Pons (tissue), 1 donor: ENCODE results near the gene GPRC5C.

Experiments
- DNase-seq: peaks from one replicate; pipeline ENCODE4 v3.0.0-alpha.2; 2016; ENCODE audit warnings: low spot score

The GPRC5C gene, protein sequence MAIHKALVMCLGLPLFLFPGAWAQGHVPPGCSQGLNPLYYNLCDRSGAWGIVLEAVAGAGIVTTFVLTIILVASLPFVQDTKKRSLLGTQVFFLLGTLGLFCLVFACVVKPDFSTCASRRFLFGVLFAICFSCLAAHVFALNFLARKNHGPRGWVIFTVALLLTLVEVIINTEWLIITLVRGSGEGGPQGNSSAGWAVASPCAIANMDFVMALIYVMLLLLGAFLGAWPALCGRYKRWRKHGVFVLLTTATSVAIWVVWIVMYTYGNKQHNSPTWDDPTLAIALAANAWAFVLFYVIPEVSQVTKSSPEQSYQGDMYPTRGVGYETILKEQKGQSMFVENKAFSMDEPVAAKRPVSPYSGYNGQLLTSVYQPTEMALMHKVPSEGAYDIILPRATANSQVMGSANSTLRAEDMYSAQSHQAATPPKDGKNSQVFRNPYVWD

DNA sequence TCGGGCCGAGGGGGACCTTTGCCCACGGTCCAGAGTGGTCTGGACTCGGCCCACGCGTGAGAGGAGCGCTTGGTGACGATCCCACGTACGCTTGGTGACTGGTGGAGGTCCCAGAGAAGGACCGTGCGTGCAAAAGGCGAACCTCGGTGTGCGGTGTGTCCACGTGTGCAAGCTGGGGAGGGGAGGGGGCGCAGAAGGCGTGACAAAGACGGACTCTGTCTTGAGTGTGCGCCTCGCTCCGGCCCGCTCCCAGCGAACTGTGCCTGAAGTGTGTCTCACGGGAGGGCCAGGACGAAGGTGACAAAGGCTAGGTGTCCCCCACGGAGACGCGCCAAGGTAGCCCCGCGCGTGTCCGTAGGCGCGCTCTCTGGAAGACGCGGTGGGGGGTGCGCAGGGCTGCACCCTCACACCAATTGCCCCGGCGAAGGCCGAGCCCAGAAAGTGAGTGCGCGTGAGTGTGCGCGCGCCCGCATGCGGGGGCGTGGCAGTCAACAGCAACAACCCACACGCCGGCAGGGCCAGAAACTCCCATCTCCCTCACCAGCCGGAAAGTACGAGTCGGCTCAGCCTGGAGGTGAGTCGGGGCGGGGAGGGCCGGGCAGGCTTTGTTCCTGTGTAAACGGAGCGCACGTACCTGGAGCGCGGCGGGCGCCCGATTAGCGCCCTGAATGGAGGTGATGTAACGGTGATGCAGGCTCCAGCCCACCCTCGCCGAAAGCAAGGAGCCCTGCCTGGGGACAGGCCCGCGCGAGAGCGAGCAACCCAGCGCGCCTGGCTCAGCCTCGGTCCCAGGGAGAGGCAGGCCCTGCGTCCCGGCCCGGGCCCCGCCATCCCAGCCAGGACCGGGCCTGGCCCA, at the start of gene GPRC5C:
TSS of gene GPRC5C (plus strand) at position 521 of the 856 bp plus-strand sequence. CDS start 7,689 bp downstream, outside the sequence.
- DNase-seq, result no peak

DNA sequence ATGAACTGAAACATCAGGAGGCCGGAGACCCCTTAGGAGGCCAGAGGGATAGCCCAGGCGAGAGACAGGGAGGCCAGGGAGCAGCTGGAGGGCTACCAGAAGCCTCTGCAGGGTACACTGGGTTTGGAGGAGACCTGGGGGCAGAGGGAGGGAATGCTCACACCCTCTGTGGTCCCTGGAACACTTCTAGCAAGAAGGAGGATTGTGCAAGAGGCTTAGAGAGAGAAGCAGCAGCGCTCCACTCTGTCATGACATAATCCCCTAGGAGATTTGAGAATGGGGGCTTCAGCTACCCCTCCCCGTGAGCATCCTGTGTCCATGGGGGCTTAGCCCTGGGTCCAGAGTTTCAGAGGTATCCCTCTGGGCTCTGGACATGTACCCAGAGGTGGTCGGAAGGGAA, 48.7 kb upstream of the GPRC5C start:
- DNase-seq, result no peak

DNA sequence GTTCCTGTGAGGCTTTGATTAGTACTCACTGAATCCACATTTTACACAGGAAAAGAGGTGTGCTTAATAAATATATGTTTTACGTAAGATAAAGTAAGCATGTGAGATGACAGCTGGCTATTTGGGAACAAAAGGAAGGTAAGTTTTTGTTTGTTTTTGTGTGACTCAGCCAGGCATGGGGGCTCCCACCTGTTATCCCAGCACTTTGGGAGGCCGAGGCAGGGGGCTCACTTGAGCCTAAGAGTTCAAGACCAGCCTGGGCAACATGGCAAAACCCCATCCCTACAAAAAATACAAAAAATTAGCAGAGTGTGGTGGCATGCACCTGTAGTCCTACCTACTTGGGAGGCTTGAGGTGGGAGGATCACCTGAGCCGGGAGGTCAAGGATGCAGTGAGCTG, 46.7 kb upstream of the GPRC5C start:
- no peak for DNase-seq

DNA sequence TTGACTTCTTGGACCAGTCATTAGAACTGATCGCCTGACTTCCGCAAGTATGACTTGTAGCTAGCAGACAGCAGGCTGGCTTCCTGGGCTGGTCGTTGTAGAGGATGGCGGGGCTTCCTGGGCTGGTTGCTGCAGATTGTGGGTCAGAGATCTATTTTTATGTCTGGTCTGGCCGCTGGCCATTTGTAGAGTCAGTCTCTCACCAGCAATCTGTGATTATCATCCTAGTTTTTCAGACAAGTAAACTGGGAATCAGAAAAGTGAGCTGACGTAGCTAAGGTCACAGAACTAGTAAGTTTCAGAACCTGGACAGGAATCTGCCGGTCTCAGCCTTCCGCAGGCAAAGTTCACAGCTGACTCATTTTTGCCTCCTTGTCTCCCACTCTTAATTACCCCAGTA, 45.5 kb upstream of the GPRC5C start:
- DNase-seq, result no peak

DNA sequence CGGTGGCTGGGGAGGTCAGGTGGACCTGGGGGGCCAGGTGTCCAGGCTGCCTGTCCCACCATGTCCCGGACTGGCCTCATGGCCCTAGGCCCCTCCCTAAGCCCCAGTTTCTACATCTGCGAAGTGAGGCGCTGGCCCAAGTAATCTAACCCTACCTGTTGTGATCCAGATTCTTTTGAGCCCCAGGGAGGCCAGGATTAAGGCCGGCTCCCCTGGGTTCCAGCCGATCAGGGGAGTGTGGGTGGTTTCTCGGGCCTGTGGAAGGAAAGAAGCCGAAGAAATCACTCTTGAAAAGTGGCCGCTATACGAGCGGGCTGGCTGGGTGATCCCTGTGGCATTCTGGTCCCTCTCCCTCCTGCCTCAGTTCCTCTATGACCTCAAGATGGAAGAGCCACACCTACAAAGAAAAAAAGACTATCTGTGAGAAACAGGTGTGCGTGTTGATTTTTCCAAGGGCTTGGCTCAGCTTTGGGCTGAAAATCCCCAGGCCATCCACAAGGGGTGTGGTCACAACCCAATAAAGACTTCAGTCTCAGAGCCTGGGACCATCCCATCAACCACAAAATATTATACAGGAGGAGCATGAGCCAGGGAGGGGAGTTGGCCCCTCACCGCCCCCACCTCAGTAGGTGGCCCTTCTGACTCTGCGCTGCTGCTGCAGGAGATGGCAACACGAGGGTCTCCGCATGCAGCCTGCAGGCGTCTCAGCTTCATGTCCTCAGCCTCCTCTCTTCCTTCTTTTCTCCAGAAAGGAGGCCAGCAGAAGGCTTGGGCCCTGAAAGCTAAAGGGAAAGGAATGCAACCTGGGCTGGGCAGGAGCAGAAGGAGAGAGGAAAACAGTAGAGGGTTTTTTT, 44.3 kb upstream of the GPRC5C start:
- no peak for DNase-seq

DNA sequence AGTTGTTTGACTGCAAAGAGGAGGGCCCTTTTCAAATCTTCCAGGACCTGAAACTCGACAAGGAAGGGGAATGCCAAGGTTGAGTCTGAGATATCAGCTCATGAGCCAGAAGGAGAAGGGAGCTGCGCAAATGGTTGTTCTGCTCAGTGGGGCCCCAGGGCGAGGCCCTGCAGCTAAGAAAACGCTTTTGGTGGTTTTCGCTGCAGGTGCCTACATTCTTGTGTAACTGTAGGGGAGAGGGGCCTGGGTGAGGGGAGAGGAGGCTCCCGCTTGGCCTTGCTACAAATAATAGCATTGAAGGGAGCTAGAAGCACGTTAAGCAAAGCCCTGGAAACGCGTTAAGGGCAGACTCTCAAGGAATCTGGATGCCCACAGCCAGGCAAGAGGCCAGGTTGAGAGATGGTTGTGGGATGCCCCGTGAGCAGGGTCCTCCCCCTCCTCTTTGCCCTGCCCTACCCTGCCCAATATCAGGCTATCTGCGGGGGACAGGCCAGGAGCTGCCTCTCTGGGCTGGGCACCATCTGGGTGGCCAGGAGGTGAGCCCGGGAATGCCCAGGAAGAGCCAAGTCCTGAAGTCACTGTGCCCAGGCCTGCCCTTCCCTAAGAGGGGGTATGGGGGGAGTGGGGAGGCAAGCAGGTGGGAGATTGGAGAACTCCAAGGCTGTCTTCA, 42.7 kb upstream of the GPRC5C start:
- DNase-seq, result no peak

DNA sequence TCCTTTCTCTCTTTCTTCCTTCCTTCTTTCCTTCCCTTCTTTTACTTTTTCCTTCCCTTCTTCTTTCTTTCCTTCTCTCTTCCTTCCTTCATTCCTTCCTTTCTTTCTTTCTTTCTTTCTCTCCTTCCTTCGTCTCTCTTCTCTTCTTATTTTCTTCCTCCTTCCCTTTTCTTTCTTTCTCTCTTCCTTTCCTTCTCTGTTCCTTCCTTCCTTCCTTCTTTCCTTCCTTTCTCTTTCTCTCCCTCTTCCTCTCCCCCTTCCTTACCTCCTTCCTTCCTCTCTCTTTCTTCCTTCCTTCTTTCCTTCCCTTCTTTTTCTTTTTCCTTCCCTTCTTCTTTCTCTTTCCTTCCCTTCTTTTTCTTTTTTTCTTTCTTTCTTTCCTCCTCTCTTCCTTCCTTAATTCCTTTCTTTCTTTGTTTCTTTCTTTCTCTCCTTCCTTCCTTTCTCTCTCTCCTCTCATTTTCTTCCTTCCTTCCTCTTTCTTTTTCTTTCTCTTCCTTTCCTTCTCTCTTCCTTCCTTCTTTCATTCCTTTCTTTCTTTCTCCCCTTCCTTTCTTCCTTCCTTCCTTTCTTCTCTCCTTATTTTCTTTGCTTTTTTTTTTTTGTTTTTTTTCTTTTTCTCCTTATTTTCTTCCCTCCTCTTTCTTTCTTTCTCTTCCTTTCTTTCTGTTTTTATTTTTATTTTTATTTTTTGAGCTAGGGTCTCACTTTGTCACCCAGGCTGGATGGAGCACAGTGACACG, 41.8 kb upstream of the GPRC5C start:
- DNase-seq, result no peak

DNA sequence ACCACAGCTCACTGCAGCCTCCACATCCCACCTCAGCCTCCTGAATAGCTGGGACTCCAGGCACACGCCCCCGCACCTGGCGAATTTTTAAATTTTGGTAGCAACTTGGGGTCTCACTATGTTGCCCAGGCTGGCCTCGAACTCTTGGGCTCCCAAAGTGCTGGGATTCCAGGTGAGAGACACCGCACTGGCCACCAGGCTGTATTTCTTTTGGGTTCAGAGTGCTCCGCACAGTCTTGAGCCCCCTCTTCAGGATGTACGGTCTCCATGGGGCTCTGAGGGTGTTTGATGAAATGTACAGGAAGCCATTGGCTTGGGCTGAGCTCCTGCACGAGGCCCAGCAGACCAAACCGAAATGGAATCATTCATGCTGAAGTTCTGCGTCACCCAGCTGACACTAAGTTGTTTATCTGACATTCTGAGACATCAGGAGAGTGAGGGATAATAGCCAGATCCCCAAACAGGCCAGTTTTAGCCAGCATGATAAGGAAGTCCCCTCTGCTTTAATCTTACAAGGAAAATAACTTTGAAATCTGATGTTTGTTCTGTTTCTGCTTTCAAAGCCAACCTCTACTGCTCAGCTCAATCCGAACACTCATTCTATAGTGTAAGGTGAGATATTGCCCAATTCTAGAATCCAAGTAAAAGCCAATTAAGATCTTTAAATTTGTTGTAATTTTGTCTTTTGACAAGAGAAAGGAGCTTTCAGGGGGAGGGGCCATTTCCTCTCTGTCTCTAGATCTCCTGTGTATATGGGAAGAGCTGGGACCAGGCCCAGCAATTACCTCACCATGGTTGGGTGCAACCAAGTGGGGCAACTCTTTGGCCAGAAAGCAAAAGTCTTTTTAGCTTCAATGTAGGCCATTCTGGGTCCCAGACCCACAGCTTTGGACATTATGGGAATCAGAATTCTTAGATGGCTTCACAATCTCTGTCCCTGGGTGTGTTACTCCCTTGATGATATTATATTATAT, 40.9 kb upstream of the GPRC5C start:
- no peak for DNase-seq

DNA sequence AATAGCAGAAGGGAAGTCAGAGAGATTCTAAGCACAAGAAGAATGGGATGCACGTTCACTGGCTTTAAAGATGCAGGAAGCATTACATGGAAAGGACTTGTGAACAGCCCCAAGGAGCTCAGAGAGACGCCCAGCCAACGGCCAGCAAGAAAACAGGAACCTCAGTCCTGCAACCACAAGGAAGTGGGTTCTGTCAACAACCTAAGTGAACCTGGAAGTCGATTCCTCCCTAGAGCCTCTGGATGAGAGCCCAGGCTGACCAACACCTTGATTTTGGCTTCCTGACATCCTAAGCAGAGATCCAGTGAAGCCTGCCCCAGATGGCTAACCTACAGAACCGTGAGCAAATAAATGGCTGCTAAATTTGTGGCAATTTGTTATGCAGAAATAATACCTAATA, 40.1 kb upstream of the GPRC5C start:
- DNase-seq, result no peak

DNA sequence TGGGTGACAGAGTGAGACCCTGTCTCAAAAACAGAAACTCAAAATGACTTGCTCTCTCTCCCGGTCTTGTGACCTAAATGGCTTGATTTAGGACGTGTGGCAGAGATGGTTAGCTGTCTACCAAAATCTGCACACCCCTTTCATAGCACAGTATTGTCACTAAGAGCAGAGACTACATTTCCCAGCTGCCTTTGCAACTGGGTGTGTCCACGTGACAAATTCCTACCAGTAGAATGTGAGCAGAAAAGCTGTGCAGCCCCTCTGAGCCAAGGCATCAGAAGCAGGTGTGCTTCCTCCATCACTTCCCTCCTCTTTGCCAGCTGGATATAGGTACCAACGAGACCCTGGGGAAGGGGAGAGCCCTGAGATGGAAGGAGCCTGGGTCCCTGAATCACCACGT, 39.0 kb upstream of the GPRC5C start:
- DNase-seq, result no peak

DNA sequence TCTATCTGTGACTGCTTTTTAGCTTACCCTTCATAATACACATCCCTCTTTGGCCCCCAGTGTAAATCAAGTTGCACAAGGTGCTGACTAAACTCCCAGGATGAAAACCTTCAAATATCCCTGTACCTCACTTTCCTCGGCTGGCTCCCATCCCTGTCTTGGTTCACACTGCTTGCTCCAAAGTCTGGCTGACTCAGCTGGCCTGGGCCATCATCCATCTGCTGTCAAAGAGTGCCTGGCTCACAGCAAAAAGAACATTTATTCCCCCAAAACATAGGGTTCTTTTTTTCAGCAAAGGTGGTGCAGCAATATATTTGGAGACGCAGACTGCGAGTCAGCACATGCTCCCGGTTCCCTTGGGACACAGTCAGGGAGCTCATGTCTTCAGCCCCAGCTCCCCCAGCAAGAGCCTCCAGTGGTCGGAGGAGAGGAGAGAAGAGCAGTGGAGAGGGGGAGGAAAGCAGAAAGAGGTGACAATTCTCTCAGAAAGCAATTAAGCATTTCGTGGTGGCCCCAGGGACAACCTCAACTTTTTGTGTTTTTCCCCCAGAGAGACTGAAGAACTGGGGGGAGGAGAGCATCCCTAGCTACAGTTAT, 38.4 kb upstream of the GPRC5C start:
- DNase-seq, result peak; percentile 40

DNA sequence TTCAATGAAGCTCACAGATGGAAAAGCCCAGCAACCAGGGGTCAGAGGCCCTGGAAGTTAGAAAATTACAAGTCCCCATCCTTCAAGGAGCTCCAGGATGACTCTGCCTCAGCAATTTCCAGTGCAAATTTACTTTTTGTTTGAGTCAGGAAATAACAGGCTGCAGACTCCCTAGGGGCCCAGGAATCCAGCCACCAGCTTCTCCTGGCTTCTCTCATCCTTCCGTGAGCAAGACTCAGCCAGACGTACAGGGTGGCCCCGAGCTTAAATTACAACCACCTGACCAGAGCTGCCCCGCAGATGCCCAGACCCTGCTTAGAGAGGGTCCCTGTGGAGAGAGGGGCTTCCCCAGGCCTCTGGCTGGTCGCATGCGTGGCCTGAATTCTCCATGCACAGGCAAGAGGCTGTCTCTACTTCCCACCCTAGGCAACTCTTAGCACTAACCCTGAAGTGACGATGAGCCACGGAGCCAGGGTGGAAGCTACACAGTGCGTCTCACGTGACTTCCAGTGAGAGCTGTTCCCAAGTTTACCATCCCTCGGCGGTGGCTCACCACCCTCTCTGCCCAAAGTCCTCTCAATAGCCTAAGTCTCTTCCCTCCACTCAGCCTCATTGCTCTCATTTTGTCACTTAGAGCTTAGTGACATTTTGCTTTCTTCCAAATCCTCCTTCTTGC, 37.5 kb upstream of the GPRC5C start:
- DNase-seq, result no peak

DNA sequence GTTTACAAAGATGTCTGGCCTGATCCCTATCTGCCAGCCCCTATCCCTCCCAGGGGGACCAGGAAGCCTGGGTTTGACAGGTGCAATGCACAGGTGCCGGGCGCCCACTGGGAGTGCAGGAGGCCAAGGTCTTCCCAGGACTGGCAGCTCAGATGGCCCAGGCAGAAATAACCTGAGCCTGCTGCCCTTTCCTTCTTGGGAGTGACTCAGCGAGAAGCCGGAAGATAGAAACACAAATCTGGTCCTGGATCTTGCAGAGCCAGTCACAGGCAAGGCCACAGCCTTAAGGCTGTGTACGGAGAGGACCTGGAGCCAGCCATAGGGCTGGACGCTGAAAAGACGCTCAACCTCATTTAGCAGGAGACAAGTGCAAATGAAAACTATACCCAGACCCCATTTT, 36.9 kb upstream of the GPRC5C start:
- no peak for DNase-seq

DNA sequence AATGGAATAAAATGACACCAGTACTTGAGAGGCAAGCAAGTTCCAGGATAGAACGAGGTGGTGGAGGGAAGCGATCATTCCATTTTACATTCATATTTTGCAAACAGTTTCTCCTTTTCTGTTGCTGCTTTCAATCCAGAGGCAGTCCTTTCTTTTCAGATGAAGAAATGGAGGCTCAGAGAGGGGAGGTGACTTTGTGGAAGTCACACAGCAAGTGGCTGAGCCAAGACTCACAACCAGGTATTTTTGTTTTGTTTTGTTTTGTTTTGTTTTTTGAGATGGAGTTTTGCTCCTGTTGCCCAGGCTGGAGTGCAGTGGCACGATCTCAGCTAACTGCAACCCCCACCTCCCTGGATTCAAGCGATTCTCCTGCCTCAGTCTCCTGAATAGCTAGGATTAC, 35.3 kb upstream of the GPRC5C start:
- no peak for DNase-seq

DNA sequence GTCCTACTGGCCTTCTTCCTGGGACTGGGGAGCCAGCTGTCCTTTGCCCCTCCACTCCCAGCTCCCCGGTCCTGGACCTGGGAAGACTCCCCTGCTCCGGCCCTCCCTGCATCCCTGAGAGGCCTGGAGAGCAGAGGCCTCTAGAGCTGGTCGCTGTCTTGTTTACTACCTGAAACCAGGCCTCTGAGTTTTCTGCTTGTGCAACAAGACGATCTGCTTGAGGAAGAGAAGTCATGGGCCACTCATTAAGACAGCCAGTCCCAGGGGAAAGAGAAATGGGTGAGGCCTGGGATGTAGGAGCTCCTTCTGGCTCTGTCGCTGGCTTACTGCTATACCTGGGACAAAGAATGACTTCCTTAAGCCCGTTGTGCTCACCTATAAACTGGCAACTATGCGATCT, 29.8 kb upstream of the GPRC5C start:
- DNase-seq, result no peak

DNA sequence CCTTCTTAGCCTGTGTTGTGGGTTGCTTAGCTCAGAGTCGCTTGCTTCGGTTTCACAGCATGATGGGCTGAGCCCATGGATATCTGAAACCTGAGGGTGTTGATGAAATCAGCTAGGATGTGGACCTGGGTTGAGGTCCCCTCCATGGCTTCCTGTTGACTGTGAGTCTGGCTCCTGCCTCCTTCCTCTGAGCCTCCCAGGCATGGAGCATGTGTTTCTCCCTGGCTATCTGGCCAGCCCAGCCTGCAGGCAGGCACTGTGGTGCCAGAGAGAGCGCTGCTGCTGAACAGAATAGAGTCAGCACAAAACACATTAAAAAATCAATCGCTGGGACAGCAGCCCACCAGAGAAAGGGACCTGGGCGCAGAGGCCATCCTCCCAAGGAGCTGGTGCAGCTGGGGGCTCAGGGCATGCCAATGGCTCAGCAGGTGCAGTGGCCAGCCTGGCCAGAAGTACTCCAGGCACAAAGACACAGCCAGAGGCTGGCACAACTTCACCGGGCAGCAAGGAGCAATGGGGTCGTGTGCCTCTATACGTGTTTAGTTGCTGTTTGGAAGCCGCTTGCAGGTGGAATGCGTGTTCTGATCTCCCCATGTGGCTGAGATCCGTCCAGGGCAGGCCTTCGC, 28.3 kb upstream of the GPRC5C start:
- no peak for DNase-seq

DNA sequence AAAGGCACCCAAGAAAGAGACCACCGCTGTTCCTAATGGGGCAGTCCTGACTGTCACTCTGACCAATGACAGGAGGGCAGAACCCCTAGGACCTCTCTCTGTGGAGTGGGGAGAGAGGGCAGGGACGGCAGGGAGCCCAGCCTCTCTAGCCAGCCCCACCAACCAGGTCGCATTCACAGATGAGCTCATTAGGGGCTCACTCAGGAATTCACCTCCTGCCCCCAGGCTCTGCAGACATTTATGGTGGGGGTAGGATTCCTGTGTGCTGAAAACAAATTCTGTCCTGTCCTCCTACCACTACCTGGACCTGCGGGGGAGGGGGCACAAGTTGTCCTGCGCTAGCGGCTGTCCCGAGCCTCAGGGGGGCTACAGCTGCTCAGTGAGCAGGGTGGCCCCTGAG, 27.7 kb upstream of the GPRC5C start:
- no peak for DNase-seq

DNA sequence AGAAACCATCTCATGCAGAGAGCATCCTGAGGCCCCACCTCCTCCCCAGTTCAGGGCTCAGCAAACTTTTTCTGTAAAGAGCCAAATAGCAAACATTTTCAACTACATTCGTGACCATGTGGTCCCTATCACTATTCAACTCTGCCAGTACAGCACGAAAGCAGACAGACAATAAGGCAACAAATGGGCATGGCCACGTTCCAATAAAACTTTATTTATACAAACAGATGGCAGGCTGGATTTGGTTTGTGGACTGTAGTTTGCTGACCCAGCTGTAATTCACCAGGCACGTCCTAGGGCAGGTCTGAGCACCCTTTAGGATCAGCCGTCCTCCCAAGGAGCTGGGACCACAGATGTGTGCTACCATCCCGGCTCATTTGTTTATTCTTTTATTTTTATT, 27.1 kb upstream of the GPRC5C start:
- DNase-seq, result no peak
